K562 (cell line): ENCODE measurements around the gene LRRC59. TPM values are rescaled to one million over a fixed set of nuclear protein-coding genes. Genes with fewer than 3 reads are reported as not detected.

Experiments
- ATAC-seq: fragments of 200-7000 bp; cut with Tn5 transposase; 3 replicates; pipeline ENCODE4 v1.9.1; 2020; ENCODE audit warnings: moderate library complexity
- BruUV-seq: library from RNA; stranded (reverse); fragments of 400-500 nt; replicated peaks from 2 replicates; lab custom pipeline; 2021; lab: Mats Ljungman, UMichigan
- CTCF ChIA-PET: fragments of 300-600 bp; formaldehyde crosslinking; extraction: SDS; loops from one replicate; lab custom pipeline; 2021; ENCODE audit warnings: low intra/inter-chr PET ratio; lab: Yijun Ruan, JAX
- POLR2A ChIA-PET: fragments of 300-600, 350-650 bp; sonication (Branson Sonifier 250); formaldehyde crosslinking; extraction: SDS; loops from one replicate; lab custom pipeline; 2021; ENCODE audit warnings: antibody characterized with exemption, inconsistent platforms; lab: Yijun Ruan, JAX
- DNase-seq, 4 experiments: peaks; one replicate each; pipeline versions ENCODE4 v3.0.0 to v3.0.0-alpha.2; 2011 to 2018; ENCODE audit warnings: low spot score in 3 of 4, mixed read lengths in 3 of 4; ENCODE audit errors: extremely low read depth in 1 of 4
- FAIRE-seq: peaks from 2 replicates; lab custom pipeline; 2011; peaks lifted over from hg19 to GRCh38; lab: Jason Lieb, UNC
- H2AFZ ChIP-seq: 2 replicates; pipeline ENCODE4 v1.6.0; 2011; ENCODE audit warnings: low read depth, low read length, control low read depth, inconsistent platforms
- H3K27ac ChIP-seq: fragments of 200-600 bp; 3 replicates; pipeline ENCODE4 v1.8.0; 2011; ENCODE audit warnings: low read depth, mild to moderate bottlenecking, control low read depth, inconsistent platforms, low read length, moderate library complexity, mixed read lengths; ENCODE audit errors: extremely low read depth
- H3K27me3 ChIP-seq, 2 experiments: fragments of 300-600 bp in 1 of 2; 2 replicates in 1 of 2; 3 replicates in 1 of 2; pipeline versions ENCODE4 v1.6.0 to v1.8.0; 2011; ENCODE audit warnings: inconsistent platforms in 2 of 2, low read length in 2 of 2, mild to moderate bottlenecking in 1 of 2, mixed read lengths in 1 of 2, moderate library complexity in 1 of 2; ENCODE audit not compliant: control insufficient read depth in 2 of 2, insufficient read depth in 2 of 2
- H3K36me3 ChIP-seq: fragments of 300-600 bp; 3 replicates; pipeline ENCODE4 v1.8.0; 2011; ENCODE audit warnings: mild to moderate bottlenecking, low read length, inconsistent platforms; ENCODE audit not compliant: control insufficient read depth, insufficient read depth
- H3K4me1 ChIP-seq, 2 experiments: fragments of 200-600 bp in 1 of 2; replicated peaks in 1 of 2; 2 replicates in 1 of 2; 3 replicates in 1 of 2; pipeline versions ENCODE4 v1.5.1 to v1.8.0; 2011; ENCODE audit warnings: inconsistent platforms in 2 of 2, low read length in 2 of 2, mild to moderate bottlenecking in 1 of 2, mixed read lengths in 1 of 2, moderate library complexity in 1 of 2; ENCODE audit not compliant: control insufficient read depth in 2 of 2, insufficient read depth in 2 of 2
- H3K4me2 ChIP-seq: 2 replicates; pipeline ENCODE4 v1.6.1; 2011; ENCODE audit warnings: low read length, control low read depth, inconsistent platforms, mixed read lengths; ENCODE audit not compliant: insufficient read depth
- H3K4me3 ChIP-seq: fragments of 200-600 bp; sonication (generic), shearing (Covaris generic); 2 replicates; pipeline ENCODE4 v1.5.1; 2016; ENCODE audit warnings: control low read depth, inconsistent platforms
- H3K79me2 ChIP-seq: fragments of 200-600 bp; 3 replicates; pipeline ENCODE4 v1.8.0; 2011; ENCODE audit warnings: low read length, inconsistent platforms; ENCODE audit not compliant: control insufficient read depth, insufficient read depth
- H3K9ac ChIP-seq, 2 experiments: 2 replicates each; pipeline versions ENCODE4 v1.6.0 to v1.6.1; 2011; ENCODE audit warnings: low read depth in 2 of 2, low read length in 2 of 2, control low read depth in 1 of 2, inconsistent platforms in 1 of 2, mild to moderate bottlenecking in 1 of 2, mixed read lengths in 1 of 2; ENCODE audit not compliant: insufficient read depth in 1 of 2
- H3K9me1 ChIP-seq: one replicate; pipeline ENCODE4 v1.6.0; 2011; ENCODE audit warnings: inconsistent platforms, mild to moderate bottlenecking, low read length, moderate library complexity; ENCODE audit not compliant: control insufficient read depth, insufficient read depth
- H3K9me3 ChIP-seq: replicated peaks from 2 replicates; pipeline ENCODE4 v1.5.1; 2011; ENCODE audit warnings: low read depth, low read length, inconsistent platforms; ENCODE audit not compliant: control insufficient read depth, insufficient read depth
- H4K20me1 ChIP-seq: replicated peaks from 2 replicates; pipeline ENCODE4 v1.6.1; 2011; ENCODE audit warnings: low read length, inconsistent platforms, mixed read lengths; ENCODE audit not compliant: control insufficient read depth, insufficient read depth
- KDM4B ChIP-seq, 2 experiments: fragments of 450-650 bp in 1 of 2; sonication (generic) in 1 of 2; IDR thresholded peaks; 2 replicates each; pipeline ENCODE4 v1.6.1; 2016 to 2017; ENCODE audit warnings: borderline replicate concordance in 2 of 2, antibody characterized with exemption in 1 of 2, low read depth in 1 of 2, mild to moderate bottlenecking in 1 of 2
- NR0B1 ChIP-seq: fragments of 450-650 bp; IDR thresholded peaks from one replicate; pipeline ENCODE4 v1.6.1; 2018; ENCODE audit warnings: mild to moderate bottlenecking, moderate library complexity; ENCODE audit not compliant: partially characterized antibody
- PYGO2 ChIP-seq: fragments of 450-650 bp; IDR thresholded peaks from 2 replicates; pipeline ENCODE4 v1.6.1; 2016; ENCODE audit warnings: mild to moderate bottlenecking, missing genetic modification characterization, moderate library complexity, missing compliant biosample characterization
- ZNF184 ChIP-seq: sonication (generic); formaldehyde crosslinking; IDR thresholded peaks from 2 replicates; pipeline ENCODE4 v1.5.0; 2020; ENCODE audit warnings: missing genetic modification reagents
- WGBS: fragments of 100-300 bp; shearing (Covaris generic); methylation state at CpG from one replicate; pipeline ENCODE4 v1.1.6; 2016; ENCODE audit warnings: low coverage, mixed read lengths; ENCODE audit not compliant: insufficient coverage; ENCODE audit errors: missing lambda C conversion rate; 5-methylcytosine and 5-hydroxymethylcytosine counted together
- in situ Hi-C: fragments of 300-500 bp; cut with MboI; formaldehyde crosslinking; loops from 4 replicates; pipeline ENCODE4 v1.15.0; 2018; ENCODE audit warnings: inconsistent platforms, mixed read lengths
- intact Hi-C: fragments of 100-400 bp; cut with micrococcal nuclease; formaldehyde crosslinking; loops from 2 replicates; pipeline ENCODE4 v1.14.2; 2022
- polyA plus RNA-seq, 8 experiments: library from polyadenylated mRNA; depleted of rRNA in 4 of 8; stranded (reverse) in 5 of 8; unstranded in 3 of 8; fragments of >200 nt; fragmentation: Nextera tagmentation in 2 of 8; fragmentation: Illumina TruSeq in 1 of 8; extraction: Ambion mirVana in 2 of 8; extraction: Trizol in 1 of 8; gene quantifications; 2 replicates each; pipeline versions ENCODE4 v1.2.1 to v1.2.3, GENCODE V29; 2011 to 2014; ENCODE audit warnings: inconsistent platforms in 1 of 8, missing spikeins in 1 of 8
- total RNA-seq, 7 experiments: library from RNA; depleted of rRNA in 6 of 7; stranded (reverse); fragments of >200 nt in 6 of 7; fragmentation: Illumina TruSeq in 2 of 7; extraction: Trizol in 2 of 7; gene quantifications; 2 replicates each; pipeline versions ENCODE4 v1.2.1 to v1.2.3, GENCODE V29; 2011 to 2021; ENCODE audit warnings: low replicate concordance in 1 of 7
- TF ChIP-seq, protein P1 (sequence below): sonication (generic); formaldehyde crosslinking; IDR thresholded peaks from 2 replicates; pipeline ENCODE4 v1.8.1; 2023; ENCODE audit warnings: mild to moderate bottlenecking, missing genetic modification reagents, moderate library complexity

The LRRC59 gene
- total and polyA plus RNA-seq, 9 of the 15 experiments (the other 6 are each of a cell fraction or from before 2014, with no cell fraction given), result 27.8 to 244 (median 154) TPM

DNA sequence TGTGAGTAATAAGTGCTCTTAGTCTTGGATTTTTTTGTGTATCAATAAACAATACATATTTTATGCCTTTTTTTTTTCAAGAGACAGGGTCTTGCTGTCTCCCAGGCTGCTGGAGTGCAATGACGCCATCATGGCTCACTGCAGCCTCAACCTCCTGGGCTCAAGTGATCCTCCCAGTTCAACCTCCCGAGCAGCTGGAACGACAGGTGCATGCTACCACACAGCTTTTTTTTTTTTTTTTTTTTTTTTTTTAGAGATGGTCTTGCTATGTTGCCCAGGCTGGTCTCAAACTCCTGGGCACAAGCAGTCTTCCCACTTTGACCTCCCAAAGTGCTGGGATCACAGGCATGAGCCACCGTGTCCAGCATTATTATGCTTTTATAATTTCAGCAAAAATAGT lies 41.7 kb upstream of the LRRC59 start:
- Histone ChIP-seq H3K27ac (no peak overlapping the region), H2AFZ (no peak overlapping the region), H3K9me1 (no peaks in the 10 kb centered on the region), H3K4me2 (no peak overlapping the region), H3K4me3 (no peak overlapping the region), H3K36me3 (no peaks in the 10 kb centered on the region), H3K27me3 (no peaks in the 10 kb centered on the region; a peak in 1 of 5 replicates), H3K9me3 (no peaks in the 10 kb centered on the region), H3K4me1 (peaks cover 6 to 9% of the 10 kb centered on the region in 2 experiments; a peak in 4 of 5 replicates), H3K79me2 (no peaks in the 10 kb centered on the region), H3K9ac (no peak overlapping the region), H4K20me1 (no peaks in the 10 kb centered on the region; the same call in 1 of the 2 replicates)
- ATAC-seq (no peak), FAIRE-seq (no peak), DNase-seq (no peak)
- in situ Hi-C loops, result no loop called here
- WGBS, result 23% methylated on average over 4 of the region's 4 CpGs
- CTCF ChIA-PET, result interaction anchor here (0.9 kb wide), 1 partner anchor 14 kb away, joined by 3 read pairs; no protein-coding TSS in a partner anchor
- BruUV-seq, result no TSS peak
- TF ChIP-seq, protein P1, sequence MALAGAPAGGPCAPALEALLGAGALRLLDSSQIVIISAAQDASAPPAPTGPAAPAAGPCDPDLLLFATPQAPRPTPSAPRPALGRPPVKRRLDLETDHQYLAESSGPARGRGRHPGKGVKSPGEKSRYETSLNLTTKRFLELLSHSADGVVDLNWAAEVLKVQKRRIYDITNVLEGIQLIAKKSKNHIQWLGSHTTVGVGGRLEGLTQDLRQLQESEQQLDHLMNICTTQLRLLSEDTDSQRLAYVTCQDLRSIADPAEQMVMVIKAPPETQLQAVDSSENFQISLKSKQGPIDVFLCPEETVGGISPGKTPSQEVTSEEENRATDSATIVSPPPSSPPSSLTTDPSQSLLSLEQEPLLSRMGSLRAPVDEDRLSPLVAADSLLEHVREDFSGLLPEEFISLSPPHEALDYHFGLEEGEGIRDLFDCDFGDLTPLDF, result no peak
- TF ChIP-seq ZNF184 (CRISPR knock-in tag) (no peak), KDM4B (IDR thresholded peaks at IDR 0.05; ENCODE audit: borderline replicate concordance in 2 of 2, low read depth in 1 of 2) (no peak), NR0B1 (no peak), PYGO2 (no peak)
- intact Hi-C loops, result no loop called here
- POLR2A ChIA-PET, result no interaction called here
